Epithelial cell of prostate (primary cell): ENCODE results near the gene CCT7.

Experiments used
- DNase-seq: peaks from one replicate; pipeline ENCODE4 v3.0.0-alpha.2; 2011; ENCODE audit warnings: low read depth, low spot score
- H3K27ac ChIP-seq: fragments of 450-650 bp; 2 replicates; pipeline ENCODE4 v1.5.1; 2017; ENCODE audit warnings: mild to moderate bottlenecking

CCT7 gene

GRCh38 chr2:73225513-73226360, 8.4 kb upstream of the CCT7 start:
- no peak for DNase-seq
- no peak overlapping the region for H3K27ac ChIP-seq

GRCh38 chr2:73227086-73227485, 7.0 kb upstream of the CCT7 start:
- H3K27ac ChIP-seq: no peak overlapping the region
- no peak for DNase-seq

- no peak overlapping the region for H3K27ac ChIP-seq
- DNase-seq: no peak
Measured at GRCh38 chr2:73228631-73229030, 5.5 kb upstream of the CCT7 start.

GRCh38 chr2:73232403-73233153, 1.5 kb upstream of the CCT7 start:
- H3K27ac ChIP-seq: no peak overlapping the region
- DNase-seq: no peak

- peak within 1 kb of the TSS; percentile 78 for H3K27ac ChIP-seq
- peak; percentile 99 for DNase-seq
Measured at GRCh38 chr2:73233154-73233931, 765 bp upstream of the CCT7 start, which contains the start of gene PRADC1. Gene PRADC1 (minus strand): TSS chr2:73233239. CDS start chr2:73233160, 79 bp downstream.

- H3K27ac ChIP-seq: peak overlapping the region; percentile 78
- DNase-seq: no peak
Measured at GRCh38 chr2:73235315-73236028, 1.4 kb downstream of the CCT7 start.

GRCh38 chr2:73237168-73237567, 3.1 kb downstream of the CCT7 start:
- H3K27ac ChIP-seq: no peak overlapping the region
- no peak for DNase-seq

- no peak for DNase-seq
- H3K27ac ChIP-seq: no peak overlapping the region
Measured at GRCh38 chr2:73238149-73238548, 4.0 kb downstream of the CCT7 start.

- no peak for DNase-seq
- H3K27ac ChIP-seq: no peak overlapping the region
Measured at GRCh38 chr2:73238976-73239375, 4.9 kb downstream of the CCT7 start.

- no peak for DNase-seq
Measured at GRCh38 chr2:73239776-73240175, 5.7 kb downstream of the CCT7 start.

GRCh38 chr2:73243884-73244570, 9.9 kb downstream of the CCT7 start:
- DNase-seq: peak; percentile 72
- peak overlapping the region; percentile 42 for H3K27ac ChIP-seq

More at GRCh38 chr2:73239776-73240175, 5.7 kb downstream of the CCT7 start:
- H3K27ac ChIP-seq: no peak overlapping the region

GRCh38 chr2:73244580-73244979, 10.5 kb downstream of the CCT7 start:
- H3K27ac ChIP-seq: no peak overlapping the region
- no peak for DNase-seq

- no peak overlapping the region for H3K27ac ChIP-seq
- DNase-seq: no peak
Measured at GRCh38 chr2:73246850-73247249, 12.7 kb downstream of the CCT7 start.

GRCh38 chr2:73249636-73250035, 15.5 kb downstream of the CCT7 start:
- H3K27ac ChIP-seq: no peak overlapping the region
- no peak for DNase-seq

GRCh38 chr2:73250872-73251846, 17.1 kb downstream of the CCT7 start:
- no peak for DNase-seq
- H3K27ac ChIP-seq: no peak overlapping the region

GRCh38 chr2:73252238-73253027, 18.3 kb downstream of the CCT7 start:
- no peak overlapping the region for H3K27ac ChIP-seq
- DNase-seq: no peak

- H3K27ac ChIP-seq: peak overlapping the region; percentile 60
- DNase-seq: no peak
Measured at GRCh38 chr2:73253400-73253799, 19.3 kb downstream of the CCT7 start.
